HepG2 (cell line): Measurements from ENCODE around the gene CCDC88B. TPM values are rescaled to one million over a fixed set of nuclear protein-coding genes. Genes with fewer than 3 reads are reported as not detected.
A peak's percentile ranks its signal among the peaks of the same experiment; 100 is the strongest.

Source experiments
- ATF7 ChIP-seq, 2 experiments: fragments of 450-650 bp in 1 of 2; sonication (generic) in 1 of 2; formaldehyde crosslinking in 1 of 2; IDR thresholded peaks; 2 replicates each; pipeline versions ENCODE4 v1.4.0 to v1.6.1; 2016 to 2020; ENCODE audit warnings: antibody characterized with exemption in 1 of 2, mild to moderate bottlenecking in 1 of 2, missing genetic modification reagents in 1 of 2
- ELF3 ChIP-seq: IDR thresholded peaks from 2 replicates; pipeline ENCODE4 v1.6.1; 2016; ENCODE audit warnings: missing genetic modification reagents, missing compliant biosample characterization
- GABPB1 ChIP-seq: IDR thresholded peaks from 2 replicates; pipeline ENCODE4 v1.6.1; 2016; ENCODE audit warnings: mild to moderate bottlenecking, missing genetic modification reagents, moderate library complexity, missing compliant biosample characterization
- HNRNPK ChIP-seq: fragments of 200-400 bp; formaldehyde crosslinking; IDR thresholded peaks from 2 replicates; pipeline ENCODE4 v1.6.1; 2018; ENCODE audit warnings: low read length, low read depth, moderate library complexity, mild to moderate bottlenecking; ENCODE audit not compliant: poor library complexity, severe bottlenecking
- HOXA3 ChIP-seq: sonication (generic); formaldehyde crosslinking; IDR thresholded peaks from 2 replicates; pipeline ENCODE4 v1.5.0; 2020; ENCODE audit warnings: missing genetic modification reagents
- MBD4 ChIP-seq: IDR thresholded peaks from 2 replicates; pipeline ENCODE4 v1.6.1; 2012; ENCODE audit warnings: low read length, inconsistent platforms, borderline replicate concordance
- TAF1 ChIP-seq: sonication (generic); formaldehyde crosslinking; IDR thresholded peaks from 2 replicates; pipeline ENCODE4 v1.4.0; 2020; ENCODE audit warnings: missing genetic modification reagents
- XRCC5 ChIP-seq: fragments of 200-400 bp; formaldehyde crosslinking; optimal IDR thresholded peaks from 2 replicates; pipeline ENCODE3; 2017; ENCODE audit warnings: mild to moderate bottlenecking, low read length
- ZFP82 ChIP-seq: sonication (generic); formaldehyde crosslinking; IDR thresholded peaks from 2 replicates; pipeline ENCODE4 v1.5.1; 2020; ENCODE audit warnings: mild to moderate bottlenecking, missing genetic modification reagents, borderline replicate concordance
- ZFX ChIP-seq: sonication (generic); formaldehyde crosslinking; IDR thresholded peaks from 2 replicates; pipeline ENCODE4 v1.4.0; 2020; ENCODE audit warnings: mild to moderate bottlenecking, low read depth, missing genetic modification reagents, moderate library complexity
- ZFY ChIP-seq: sonication (generic); formaldehyde crosslinking; IDR thresholded peaks from 2 replicates; pipeline ENCODE4 v1.4.0; 2020; ENCODE audit warnings: missing genetic modification reagents
- ZNF225 ChIP-seq: sonication (generic); formaldehyde crosslinking; IDR thresholded peaks from 2 replicates; pipeline ENCODE4 v1.4.0; 2020; ENCODE audit warnings: mild to moderate bottlenecking, missing genetic modification reagents
- ZNF232 ChIP-seq: sonication (generic); formaldehyde crosslinking; IDR thresholded peaks from 2 replicates; pipeline ENCODE4 v1.4.0; 2020; ENCODE audit warnings: missing genetic modification reagents, borderline replicate concordance
- polyA plus RNA-seq, 8 experiments: library from polyadenylated mRNA; depleted of rRNA in 3 of 8; stranded (reverse) in 7 of 8; unstranded in 1 of 8; fragments of >200 nt; fragmentation: Illumina TruSeq in 4 of 8; extraction: Trizol in 4 of 8; gene quantifications; 2 replicates each; pipeline versions ENCODE4 v1.2.1 to v1.2.3, GENCODE V29; 2011 to 2016; ENCODE audit warnings: low read depth in 4 of 8, missing spikeins in 1 of 8, mixed read lengths in 1 of 8; ENCODE audit not compliant: insufficient read depth in 1 of 8
- total RNA-seq, 5 experiments: library from RNA; depleted of rRNA; stranded (reverse); fragments of >200 nt; fragmentation: Illumina TruSeq; extraction: Trizol; gene quantifications; 2 replicates each; pipeline ENCODE4 v1.2.3, GENCODE V29; 2016; ENCODE audit warnings: low read depth in 1 of 5
- TF ChIP-seq, protein P1 (sequence below): sonication (generic); formaldehyde crosslinking; IDR thresholded peaks from 2 replicates; pipeline ENCODE4 v1.5.1; 2020; ENCODE audit warnings: mild to moderate bottlenecking, missing genetic modification reagents, moderate library complexity
- TF ChIP-seq, protein P2 (sequence below): sonication (generic); formaldehyde crosslinking; IDR thresholded peaks from 2 replicates; pipeline ENCODE4 v1.4.0; 2020; ENCODE audit warnings: missing genetic modification reagents
- TF ChIP-seq, protein P3 (sequence below): sonication (generic); formaldehyde crosslinking; IDR thresholded peaks from 2 replicates; pipeline ENCODE4 v1.4.0; 2020; ENCODE audit warnings: mild to moderate bottlenecking, missing genetic modification reagents
- TF ChIP-seq, protein P4 (sequence below): sonication (generic); formaldehyde crosslinking; IDR thresholded peaks from 2 replicates; pipeline ENCODE4 v1.4.0; 2020; ENCODE audit warnings: mild to moderate bottlenecking, missing genetic modification reagents

The CCDC88B gene
- total and polyA plus RNA-seq, 2 of the 13 experiments (the other 11 are each of a cell fraction or from before 2014, with no cell fraction given): 3.6 to 4.8 TPM

DNA sequence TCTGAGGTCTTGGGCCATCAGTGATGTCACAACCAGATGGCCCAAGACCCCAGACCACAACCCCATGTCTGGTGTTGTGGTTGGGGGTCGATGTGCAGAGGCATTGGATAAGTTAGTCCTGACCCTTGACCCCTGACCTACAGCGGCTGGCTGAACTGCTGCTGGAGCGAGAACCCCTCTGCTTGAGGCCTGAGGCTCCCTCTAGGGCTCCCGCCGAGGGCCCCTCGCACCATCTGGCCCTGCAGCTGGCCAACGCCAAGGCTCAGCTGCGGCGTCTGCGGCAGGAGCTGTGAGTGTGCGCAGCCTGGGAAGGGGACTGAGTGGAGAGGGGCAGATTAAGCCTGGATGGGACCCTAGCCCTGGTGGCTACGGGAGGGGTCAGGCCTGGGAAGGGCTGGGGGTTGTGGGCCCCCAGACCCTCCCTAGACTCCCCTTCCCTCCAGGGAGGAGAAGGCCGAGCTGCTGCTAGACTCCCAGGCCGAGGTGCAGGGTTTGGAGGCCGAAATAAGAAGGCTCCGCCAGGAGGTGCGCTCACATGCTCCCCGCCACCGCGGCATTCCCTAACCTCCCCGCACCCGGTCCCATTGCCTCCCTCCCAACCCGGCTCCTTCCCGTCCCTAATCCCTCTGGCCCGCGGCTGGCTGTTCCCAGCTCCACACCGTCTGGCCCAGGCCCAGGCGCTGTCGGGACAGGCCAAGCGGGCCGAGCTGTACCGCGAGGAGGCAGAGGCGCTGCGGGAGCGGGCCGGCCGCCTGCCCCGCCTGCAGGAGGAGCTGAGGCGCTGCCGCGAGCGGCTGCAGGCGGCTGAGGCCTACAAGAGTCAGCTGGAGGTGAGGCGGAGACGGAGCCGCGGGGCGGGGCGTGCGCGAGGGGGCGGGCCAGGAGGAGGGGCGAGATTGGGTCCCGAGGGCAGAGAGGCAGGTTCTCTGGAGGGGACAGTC, 2.1 kb downstream of the CCDC88B start (continued):
- TF ChIP-seq, protein P1, sequence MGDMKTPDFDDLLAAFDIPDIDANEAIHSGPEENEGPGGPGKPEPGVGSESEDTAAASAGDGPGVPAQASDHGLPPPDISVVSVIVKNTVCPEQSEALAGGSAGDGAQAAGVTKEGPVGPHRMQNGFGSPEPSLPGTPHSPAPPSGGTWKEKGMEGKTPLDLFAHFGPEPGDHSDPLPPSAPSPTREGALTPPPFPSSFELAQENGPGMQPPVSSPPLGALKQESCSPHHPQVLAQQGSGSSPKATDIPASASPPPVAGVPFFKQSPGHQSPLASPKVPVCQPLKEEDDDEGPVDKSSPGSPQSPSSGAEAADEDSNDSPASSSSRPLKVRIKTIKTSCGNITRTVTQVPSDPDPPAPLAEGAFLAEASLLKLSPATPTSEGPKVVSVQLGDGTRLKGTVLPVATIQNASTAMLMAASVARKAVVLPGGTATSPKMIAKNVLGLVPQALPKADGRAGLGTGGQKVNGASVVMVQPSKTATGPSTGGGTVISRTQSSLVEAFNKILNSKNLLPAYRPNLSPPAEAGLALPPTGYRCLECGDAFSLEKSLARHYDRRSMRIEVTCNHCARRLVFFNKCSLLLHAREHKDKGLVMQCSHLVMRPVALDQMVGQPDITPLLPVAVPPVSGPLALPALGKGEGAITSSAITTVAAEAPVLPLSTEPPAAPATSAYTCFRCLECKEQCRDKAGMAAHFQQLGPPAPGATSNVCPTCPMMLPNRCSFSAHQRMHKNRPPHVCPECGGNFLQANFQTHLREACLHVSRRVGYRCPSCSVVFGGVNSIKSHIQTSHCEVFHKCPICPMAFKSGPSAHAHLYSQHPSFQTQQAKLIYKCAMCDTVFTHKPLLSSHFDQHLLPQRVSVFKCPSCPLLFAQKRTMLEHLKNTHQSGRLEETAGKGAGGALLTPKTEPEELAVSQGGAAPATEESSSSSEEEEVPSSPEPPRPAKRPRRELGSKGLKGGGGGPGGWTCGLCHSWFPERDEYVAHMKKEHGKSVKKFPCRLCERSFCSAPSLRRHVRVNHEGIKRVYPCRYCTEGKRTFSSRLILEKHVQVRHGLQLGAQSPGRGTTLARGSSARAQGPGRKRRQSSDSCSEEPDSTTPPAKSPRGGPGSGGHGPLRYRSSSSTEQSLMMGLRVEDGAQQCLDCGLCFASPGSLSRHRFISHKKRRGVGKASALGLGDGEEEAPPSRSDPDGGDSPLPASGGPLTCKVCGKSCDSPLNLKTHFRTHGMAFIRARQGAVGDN (CRISPR knock-in tag): peak; percentile 76
- TF ChIP-seq, protein P2, sequence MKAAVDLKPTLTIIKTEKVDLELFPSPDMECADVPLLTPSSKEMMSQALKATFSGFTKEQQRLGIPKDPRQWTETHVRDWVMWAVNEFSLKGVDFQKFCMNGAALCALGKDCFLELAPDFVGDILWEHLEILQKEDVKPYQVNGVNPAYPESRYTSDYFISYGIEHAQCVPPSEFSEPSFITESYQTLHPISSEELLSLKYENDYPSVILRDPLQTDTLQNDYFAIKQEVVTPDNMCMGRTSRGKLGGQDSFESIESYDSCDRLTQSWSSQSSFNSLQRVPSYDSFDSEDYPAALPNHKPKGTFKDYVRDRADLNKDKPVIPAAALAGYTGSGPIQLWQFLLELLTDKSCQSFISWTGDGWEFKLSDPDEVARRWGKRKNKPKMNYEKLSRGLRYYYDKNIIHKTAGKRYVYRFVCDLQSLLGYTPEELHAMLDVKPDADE (CRISPR knock-in tag): no peak
- TF ChIP-seq, protein P3, sequence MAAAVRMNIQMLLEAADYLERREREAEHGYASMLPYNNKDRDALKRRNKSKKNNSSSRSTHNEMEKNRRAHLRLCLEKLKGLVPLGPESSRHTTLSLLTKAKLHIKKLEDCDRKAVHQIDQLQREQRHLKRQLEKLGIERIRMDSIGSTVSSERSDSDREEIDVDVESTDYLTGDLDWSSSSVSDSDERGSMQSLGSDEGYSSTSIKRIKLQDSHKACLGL: peak; percentile 17; the same call in 1 of the 2 replicates
- TF ChIP-seq, protein P4, sequence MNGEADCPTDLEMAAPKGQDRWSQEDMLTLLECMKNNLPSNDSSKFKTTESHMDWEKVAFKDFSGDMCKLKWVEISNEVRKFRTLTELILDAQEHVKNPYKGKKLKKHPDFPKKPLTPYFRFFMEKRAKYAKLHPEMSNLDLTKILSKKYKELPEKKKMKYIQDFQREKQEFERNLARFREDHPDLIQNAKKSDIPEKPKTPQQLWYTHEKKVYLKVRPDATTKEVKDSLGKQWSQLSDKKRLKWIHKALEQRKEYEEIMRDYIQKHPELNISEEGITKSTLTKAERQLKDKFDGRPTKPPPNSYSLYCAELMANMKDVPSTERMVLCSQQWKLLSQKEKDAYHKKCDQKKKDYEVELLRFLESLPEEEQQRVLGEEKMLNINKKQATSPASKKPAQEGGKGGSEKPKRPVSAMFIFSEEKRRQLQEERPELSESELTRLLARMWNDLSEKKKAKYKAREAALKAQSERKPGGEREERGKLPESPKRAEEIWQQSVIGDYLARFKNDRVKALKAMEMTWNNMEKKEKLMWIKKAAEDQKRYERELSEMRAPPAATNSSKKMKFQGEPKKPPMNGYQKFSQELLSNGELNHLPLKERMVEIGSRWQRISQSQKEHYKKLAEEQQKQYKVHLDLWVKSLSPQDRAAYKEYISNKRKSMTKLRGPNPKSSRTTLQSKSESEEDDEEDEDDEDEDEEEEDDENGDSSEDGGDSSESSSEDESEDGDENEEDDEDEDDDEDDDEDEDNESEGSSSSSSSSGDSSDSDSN: peak; percentile 83
- TF ChIP-seq HNRNPK (peak; percentile 92), ATF7 (IDR thresholded peaks at IDR 0.05) (no peak), ATF7 (CRISPR knock-in tag; IDR thresholded peaks at IDR 0.05) (no peak), ELF3 (no peak), GABPB1 (CRISPR knock-in tag) (peak; percentile 45; the same call in 1 of the 2 replicates), TAF1 (CRISPR knock-in tag) (peak; percentile 23; the same call in 1 of the 2 replicates), ZFX (CRISPR knock-in tag) (peak; percentile 96), ZNF225 (CRISPR knock-in tag) (0 out of 2 replicates have a peak, but pooled peaks have one; percentile 25), MBD4 (no peak), ZNF232 (CRISPR knock-in tag) (no peak), HOXA3 (CRISPR knock-in tag) (peak; percentile 13; the same call in 1 of the 2 replicates), ZFP82 (CRISPR knock-in tag) (no peak), XRCC5 (peak; percentile 36), ZFY (CRISPR knock-in tag) (peak; percentile 88)
